Ramos (cell line): Measurements from ENCODE around the gene SIRT6.
"Not testable (repeated sequence)": the region's sequence is repeated elsewhere in the genome, so short reads cannot be mapped to it uniquely, and the experiment has no call there.

Experiments used
- in situ Hi-C: fragments of 300-500 bp; cut with MboI; formaldehyde crosslinking; loops from one replicate; pipeline ENCODE4 v1.14.3; 2022; ENCODE audit warnings: low sequenced_read_pairs; ENCODE audit not compliant: unreplicated experiment

SIRT6 gene

DNA sequence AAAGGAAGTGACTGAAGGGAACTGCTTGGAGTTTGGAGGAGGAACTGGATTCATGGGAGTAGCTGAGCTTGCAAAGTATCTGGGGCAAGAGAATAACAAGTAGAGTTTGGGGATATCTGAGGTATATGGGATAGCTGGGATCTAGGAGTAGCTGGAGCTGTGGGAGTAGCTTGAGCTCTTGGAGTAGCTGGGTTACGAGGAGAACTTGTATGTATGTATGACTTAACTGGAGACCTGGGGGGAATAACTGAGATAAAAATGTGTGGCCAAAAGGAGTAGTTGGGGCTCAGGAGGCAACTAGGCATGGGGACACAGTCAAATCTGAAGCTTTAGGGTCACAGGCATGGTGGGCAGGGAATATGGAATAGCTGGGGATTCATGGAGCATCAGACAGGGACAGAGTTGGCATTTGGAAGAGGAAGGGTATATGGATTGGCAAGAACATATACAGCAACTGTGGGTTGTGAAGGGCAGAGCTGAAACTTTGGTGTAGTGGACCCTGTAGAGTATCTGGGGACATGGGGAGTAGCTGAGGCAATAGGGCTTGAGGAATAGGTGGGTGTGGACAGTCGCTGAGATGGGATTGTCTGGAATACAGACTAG, 18.7 kb upstream of the SIRT6 start:
- in situ Hi-C loops = loop anchor here (10.0 kb wide), 1 partner anchor 356 kb away; no protein-coding TSS in a partner anchor

GRCh38 chr19:4199699-4200293, 17.4 kb upstream of the SIRT6 start:
- in situ Hi-C loops = loop anchor here (10.0 kb wide), 1 partner anchor 355 kb away; no protein-coding TSS in a partner anchor

GRCh38 chr19:4198467-4199126, 16.2 kb upstream of the SIRT6 start:
- in situ Hi-C loops = no loop called here

DNA sequence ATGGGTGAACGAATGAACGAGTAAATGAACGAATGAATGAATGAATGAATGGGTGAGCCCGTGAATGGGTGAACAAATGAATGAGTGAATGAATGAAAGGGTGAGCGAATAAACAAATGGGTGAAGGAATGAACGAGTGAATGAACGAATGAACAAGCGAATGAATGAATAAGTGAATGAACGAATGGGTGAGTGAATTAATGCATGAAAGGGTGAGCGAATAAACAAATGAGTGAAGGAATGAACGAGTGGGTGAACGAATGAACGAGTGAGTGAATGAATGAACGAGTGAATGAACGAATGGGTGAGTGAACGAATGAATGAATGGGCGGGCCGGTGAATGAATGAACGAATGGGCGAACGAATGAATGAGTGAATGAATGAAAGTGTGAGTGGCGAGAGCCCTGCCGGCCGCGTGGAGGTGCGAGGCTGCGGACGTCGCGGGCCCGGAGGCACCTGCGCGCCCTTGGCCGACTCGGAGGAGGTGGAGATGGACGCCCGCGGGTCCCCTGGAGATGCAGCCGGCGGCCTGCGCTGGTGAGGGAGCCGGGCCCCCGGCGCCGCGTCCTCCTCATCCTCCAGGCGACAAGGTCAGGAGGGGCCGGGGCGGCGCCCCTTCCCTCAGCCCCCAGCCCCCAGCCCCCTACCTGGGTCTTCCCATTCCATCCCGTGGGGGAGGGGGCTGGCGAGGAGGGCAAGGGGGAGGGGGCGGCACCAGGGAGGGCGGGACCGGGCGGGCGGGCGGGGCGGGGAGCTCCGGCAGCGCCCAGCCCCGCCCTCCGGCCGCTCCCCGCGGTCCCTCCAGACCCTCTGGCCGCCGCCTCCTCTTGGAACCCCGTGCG, 15.5 kb upstream of the SIRT6 start:
- in situ Hi-C loops = no loop called here

GRCh38 chr19:4197228-4197624, 14.9 kb upstream of the SIRT6 start:
- in situ Hi-C loops = no loop called here

GRCh38 chr19:4196587-4197148, 14.3 kb upstream of the SIRT6 start:
- in situ Hi-C loops = no loop called here

DNA sequence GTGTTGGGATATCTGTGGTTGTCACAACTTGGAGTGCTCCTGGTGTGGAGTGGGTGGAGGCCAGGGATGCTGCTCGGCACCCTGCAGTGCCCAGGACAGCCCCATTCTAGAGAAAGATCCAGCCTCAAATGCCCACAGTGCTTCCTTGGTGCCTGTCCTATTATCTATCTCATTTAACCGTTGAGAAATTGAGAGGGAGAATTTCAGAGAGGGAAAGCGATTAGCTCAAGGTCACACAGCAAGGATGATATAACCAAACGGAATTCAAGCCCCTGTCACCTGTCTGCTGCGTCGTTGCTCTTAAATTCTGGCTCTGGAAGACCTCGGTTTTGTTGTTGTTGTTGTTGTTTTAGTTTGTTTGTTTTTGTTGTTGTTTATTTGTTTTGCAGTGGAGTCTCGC, 13.6 kb upstream of the SIRT6 start:
- in situ Hi-C loops = no loop called here

- in situ Hi-C loops = no loop called here
Measured at GRCh38 chr19:4194353-4194752, 12.0 kb upstream of the SIRT6 start.

- in situ Hi-C loops = not testable (repeated sequence)
Measured at GRCh38 chr19:4192537-4192936, 10.2 kb upstream of the SIRT6 start.

- in situ Hi-C loops = no loop called here
Measured at GRCh38 chr19:4189641-4190040, 7.3 kb upstream of the SIRT6 start.

- in situ Hi-C loops = no loop called here
Measured at GRCh38 chr19:4187313-4188122, 5.2 kb upstream of the SIRT6 start.

GRCh38 chr19:4186087-4186993, 4.0 kb upstream of the SIRT6 start:
- in situ Hi-C loops = no loop called here

- in situ Hi-C loops = no loop called here
Measured at GRCh38 chr19:4185413-4186086, 3.2 kb upstream of the SIRT6 start.

DNA sequence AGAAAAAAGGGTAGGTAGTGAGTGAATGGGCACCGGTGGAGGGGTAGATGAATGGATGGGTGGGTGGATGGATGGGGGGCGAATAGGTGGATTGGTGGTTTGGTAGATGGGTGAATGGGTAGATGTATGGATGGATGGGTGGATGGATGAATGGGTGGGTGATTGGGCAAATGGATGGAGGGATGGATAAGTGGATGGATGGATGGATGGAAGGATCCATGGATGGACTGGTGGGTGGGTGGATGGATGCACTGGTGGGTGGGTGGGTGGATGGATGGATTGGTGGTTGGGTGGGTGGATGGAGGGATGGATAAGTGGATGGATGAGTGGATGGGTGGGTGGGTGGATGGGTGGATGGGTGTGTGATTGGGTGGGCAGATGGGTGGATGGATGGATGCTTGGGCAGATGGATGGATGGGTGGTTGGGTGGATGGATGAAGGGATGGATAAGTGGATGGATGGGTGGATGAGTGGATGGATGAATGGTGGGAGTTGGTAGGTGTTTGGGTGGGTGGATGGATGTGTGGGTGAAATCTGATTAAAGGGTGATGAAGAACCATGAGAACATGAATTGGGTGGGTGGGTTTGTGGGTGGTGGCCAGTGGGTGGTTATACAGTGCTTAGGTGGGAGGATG, 2.5 kb upstream of the SIRT6 start:
- in situ Hi-C loops = no loop called here

DNA sequence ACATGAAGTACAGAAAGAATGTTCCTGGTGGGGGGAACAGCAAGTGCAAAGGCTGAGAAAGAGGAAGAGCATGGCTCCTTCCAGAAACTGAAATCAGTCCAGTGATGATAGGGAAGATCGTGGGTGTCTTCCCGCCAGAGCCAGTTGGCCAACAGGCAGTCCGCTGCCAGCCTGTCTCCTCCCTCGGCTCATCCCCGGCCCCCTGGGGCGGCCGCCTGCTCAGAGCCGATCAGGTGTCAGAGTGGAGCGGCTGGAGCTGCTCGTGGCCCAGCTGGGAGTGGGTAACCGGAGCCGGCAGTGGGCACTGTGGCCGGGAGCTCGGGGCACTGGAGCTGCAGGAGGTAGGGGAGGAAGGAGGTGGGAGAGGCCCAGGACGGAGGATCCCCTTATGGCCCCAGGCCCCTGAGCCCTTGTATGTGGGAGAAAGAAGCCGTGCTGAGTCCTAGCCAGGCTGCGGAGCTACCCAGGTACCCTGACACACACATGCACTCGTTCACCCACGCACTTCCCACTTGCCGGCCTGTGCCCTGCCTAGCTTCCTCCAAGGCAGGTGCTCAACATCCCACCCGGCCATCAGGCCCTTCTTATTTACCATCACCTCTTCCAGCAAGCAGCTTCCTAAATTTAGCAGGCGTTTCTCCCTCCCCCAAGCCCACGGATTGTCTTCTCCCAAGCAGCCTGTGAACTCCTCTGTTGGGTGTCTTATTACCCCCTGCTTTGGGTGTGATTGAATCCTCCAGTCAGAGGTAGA, 1.8 kb upstream of the SIRT6 start:
- in situ Hi-C loops = no loop called here

DNA sequence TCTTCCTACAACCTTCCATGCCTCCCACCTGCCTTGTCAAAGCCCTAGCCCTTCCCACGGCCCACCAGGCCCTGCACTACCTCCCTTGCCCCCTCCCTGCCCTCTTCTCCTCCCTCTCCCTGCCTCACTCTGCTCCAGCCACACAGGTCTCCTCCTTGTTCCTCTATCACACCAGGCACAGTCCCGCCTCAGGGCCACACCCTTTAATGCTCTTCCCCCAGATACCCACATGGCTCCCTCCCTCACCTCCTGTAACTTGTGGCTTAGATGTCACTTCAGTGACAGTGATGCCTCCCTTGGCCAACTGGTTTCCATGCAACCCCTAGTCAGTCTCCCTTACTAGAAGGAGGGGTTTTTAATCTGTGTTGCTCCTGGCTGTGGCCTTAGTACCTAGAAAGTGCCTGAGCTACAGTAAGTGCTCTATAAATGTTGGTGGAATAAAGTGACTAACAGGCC, 1.3 kb downstream of the SIRT6 start:
- in situ Hi-C loops = no loop called here

DNA sequence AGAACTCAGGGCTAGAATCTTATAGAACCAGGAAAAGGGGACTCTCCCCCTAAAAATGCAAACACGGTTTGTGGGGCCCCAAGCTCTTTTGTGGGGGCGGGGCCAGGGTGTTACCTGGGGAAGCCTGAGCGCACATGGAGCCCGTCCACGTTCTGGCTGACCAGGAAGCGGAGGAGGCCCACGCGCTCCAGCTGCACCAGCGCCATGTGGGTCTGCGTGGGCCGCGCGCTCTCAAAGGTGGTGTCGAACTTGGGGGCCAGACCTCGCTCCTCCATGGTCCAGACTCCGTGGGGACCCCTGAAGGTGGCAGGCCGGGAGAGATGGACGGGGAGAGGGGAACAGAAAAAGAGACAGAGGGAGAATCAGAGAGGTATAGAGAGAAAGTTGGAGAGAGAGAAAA, 3.4 kb downstream of the SIRT6 start:
- in situ Hi-C loops = no loop called here
